A549 treated with Mapracorat at 1 μM for 4 hours (cell line): Measurements from ENCODE around the gene SUN2. TPM values are rescaled to one million over a fixed set of nuclear protein-coding genes. Genes with fewer than 3 reads are reported as not detected.

Experiments used
- total RNA-seq: library from RNA; stranded (reverse); fragments of 200-300 nt; extraction: Qiagen RNA extraction; gene quantifications from 5 replicates; pipeline ENCODE4 v1.2.3, GENCODE V29; 2022

SUN2 gene
- 22.9 to 39.1 TPM (median 37.9 TPM) in 5 replicates for total RNA-seq

GRCh38 chr22:38755911-38756532, at the start of gene SUN2:
SUN2 (minus strand) TSS chr22:38755998; CDS start chr22:38752628, 3,370 bp downstream.

DNA sequence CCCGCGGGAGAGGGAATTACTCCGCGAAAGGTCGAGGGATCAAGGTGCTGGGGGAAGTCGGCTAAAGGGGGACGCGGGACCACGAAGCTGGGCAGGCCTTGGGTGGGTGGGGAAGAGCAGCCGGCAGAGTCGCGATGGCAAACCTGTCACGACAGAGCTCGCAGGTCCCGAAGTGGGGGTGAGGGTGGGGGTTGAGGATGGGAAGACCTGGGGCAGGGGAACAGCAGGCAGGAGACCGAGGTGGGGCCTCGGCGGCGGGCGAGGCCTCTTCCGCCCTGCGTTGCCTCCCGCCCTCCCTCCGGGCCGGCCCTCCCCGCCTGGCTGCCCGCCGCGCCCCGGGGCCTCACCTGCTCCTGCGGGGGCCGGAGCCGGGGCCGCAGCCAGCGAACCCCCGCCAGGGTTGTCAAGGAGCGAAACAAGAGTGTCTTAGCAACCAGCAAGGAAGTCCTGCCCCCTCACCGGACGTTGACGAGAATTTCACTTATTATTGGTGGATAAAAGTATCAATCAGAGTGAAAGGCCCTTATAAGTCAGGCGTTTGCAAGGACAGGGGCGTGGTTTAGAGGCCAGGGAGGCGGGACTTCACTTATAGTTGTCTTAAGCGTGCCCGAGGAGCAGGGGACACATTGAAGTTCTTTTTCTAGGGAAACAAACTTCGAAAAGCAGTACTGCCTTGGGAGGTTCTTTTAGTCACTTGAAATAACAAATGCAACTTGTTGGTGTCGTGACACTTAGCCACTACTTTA, 38.1 kb upstream of the SUN2 start, which contains the start of gene DNAL4:
Gene DNAL4, minus strand, starts transcription at position 423 of the 746 bp plus-strand sequence. CDS start 11,412 bp downstream, outside the sequence.

GRCh38 chr22:38705235-38706100, 50.3 kb downstream of the SUN2 start, which contains the start of gene GTPBP1:
GTPBP1 (plus strand) TSS chr22:38705944; CDS start chr22:38705956, 12 bp downstream.

DNA sequence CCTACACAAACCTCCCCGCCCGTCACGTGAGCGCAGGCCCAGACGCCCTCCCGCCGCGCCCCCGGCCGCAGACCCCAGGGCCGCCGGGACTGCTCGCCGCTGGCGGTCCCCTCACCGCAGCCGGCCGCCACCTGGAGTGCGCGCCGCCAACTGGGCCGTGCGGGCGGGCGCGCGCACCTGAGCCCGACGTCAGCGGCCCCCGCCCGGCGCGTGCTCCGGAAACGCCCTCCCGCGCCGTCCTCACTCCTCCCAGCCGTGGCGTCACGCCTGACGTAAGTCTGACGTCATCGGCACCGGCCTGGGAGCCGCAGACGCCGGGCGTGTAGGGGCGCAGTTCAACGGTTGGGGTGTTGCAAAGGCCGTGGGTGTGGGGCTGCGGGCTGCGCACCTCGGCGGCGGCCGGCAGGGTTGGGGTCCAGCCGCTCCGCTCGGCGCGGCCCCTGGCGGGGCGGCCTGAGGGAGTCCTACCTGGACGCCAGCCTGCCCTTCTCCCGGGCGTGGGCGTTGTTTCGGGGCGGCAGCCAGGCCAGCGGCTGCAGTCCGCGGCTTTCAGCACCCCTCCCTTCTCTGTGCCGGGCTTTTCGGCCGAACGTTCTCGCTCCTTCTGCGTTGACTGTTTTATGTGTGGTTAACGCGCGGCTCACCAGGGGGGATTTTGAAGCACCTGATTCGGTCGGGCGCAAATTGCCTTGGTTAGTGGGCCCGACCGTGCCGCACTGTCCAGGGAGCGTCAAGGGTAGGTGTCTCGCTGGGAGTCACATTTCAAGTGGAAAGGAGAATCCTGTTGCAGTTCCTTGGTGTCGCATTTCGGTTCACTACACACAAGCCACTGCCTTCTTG, 54.8 kb downstream of the SUN2 start, which contains the start of gene JOSD1:
Gene JOSD1, minus strand, starts transcription at position 155 of the 840 bp plus-strand sequence. CDS start 956 bp downstream, outside the sequence.

Other genes with a start within 250 kb of the SUN2 start
- gene DDX17, start 249.7 kb downstream of the SUN2 start, total RNA-seq: 81.7 to 92.8 TPM (median 89.6 TPM) in 5 replicates
- 1.9 to 6.7 TPM (median 2.9 TPM) in 5 replicates for gene DMC1, start 185.8 kb downstream of the SUN2 start, total RNA-seq
- gene FAM227A, start 99.6 kb downstream of the SUN2 start, total RNA-seq: 0.74 to 1.3 TPM (median 0.75 TPM) in 5 replicates
- 13.9 to 15.6 TPM (median 14.4 TPM) in 5 replicates for gene CBY1, start 99.4 kb downstream of the SUN2 start, total RNA-seq
- gene TOMM22, start 74.0 kb downstream of the SUN2 start, total RNA-seq: 67.4 to 82.8 TPM (median 70.6 TPM) in 5 replicates
- 25.6 to 33.1 TPM (median 31.2 TPM) in 5 replicates for gene JOSD1, start 55.1 kb downstream of the SUN2 start, total RNA-seq
- 7.2 to 9.7 TPM (median 7.9 TPM) in 5 replicates for gene GTPBP1, start 50.1 kb downstream of the SUN2 start, total RNA-seq
- gene DNAL4, start 38.1 kb upstream of the SUN2 start, total RNA-seq: 6.9 to 11.4 TPM (median 10.6 TPM) in 5 replicates
- 8.6 to 10.9 TPM (median 9.9 TPM) in 5 replicates for gene NPTXR, start 88.0 kb upstream of the SUN2 start, total RNA-seq
- gene CBX6, start 116.2 kb upstream of the SUN2 start, total RNA-seq: 21.9 to 31.8 TPM (median 28.4 TPM) in 5 replicates
- not detected in 5 replicates for gene APOBEC3A, start 201.6 kb upstream of the SUN2 start, total RNA-seq
- 27.0 to 32.6 TPM (median 28.8 TPM) in 5 replicates for gene APOBEC3B, start 226.3 kb upstream of the SUN2 start, total RNA-seq